ENCODE results near the gene COX10. TPM values are rescaled to one million over a fixed set of nuclear protein-coding genes. Genes with fewer than 3 reads are reported as not detected.
"Not testable (repeated sequence)": the region's sequence is repeated elsewhere in the genome, so short reads cannot be mapped to it uniquely, and the experiment has no call there.

Gene COX10
- total RNA-seq, 1 donor from 2014 or later, result 16.8 TPM

DNA sequence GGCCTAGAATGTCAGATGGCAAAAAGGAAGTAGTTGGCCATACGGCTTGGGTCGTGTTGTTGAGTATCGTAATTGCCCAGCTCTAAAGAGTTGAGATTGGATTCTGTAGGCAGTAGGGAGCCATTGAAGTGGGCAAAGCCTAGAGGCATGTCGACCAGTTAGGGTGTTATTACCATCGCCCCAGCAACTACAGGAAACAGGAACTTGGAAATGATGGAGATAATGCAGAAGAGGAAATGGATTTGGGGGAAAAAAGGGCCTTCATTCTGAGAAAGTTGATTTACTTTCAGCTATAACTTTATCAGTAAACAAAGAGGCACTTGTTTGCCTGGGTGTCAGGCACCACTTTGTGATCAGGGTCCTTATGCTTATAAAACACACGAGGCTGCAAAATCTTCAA is 52.6 kb downstream of the COX10 start:
- DNase-seq (ENCODE audit: low spot score), result no peak

DNA sequence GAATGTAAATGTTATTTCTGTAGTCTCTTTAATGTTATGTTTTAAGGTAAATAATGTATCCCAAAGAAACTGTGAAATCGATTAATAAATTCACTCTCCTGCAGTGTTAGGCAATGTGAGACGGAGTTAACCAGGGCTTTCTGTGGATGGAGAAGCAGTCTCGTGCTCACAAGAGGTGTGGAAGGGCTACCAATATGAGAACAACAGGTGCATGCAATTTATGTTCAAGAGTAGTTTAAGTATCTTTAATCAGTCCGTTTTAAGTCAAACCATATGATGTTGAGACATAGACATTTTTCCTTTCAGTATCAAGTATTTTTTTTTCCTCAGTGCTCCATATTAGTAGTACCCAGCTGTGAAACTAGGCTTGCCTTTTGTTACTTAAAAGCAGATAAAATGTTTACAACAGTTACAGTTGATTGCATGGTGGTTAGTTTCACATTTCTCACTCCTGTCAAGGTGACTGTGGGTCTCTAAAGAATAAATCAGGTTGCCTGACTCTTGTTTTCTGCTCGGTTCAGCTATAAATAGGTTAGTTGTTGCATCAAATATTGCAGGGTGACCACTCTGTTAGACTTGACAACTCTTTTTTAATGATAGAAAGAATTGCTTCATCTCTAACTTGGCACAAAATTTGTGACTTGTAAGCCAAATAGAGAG is 54.4 kb downstream of the COX10 start:
- DNase-seq (ENCODE audit: low spot score), result no peak

DNA sequence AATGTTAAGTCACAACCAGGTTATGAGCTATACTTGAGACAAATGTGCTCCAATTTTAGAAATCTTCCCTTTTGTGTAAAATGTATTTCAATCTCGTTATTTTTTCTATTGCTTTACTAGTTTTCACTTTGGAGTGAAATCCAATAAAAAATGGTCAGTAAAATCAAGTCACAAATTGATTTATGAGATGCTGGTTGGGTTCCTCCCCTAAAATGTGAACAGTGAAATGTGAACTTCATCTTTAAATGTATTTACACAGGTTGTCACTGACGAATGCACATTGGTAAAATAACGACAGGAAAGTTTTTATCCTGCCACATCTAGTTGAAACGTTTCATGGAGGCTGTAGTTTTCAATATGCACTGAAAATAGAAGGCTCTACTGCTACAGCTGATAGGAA is 55.5 kb downstream of the COX10 start:
- no peak for DNase-seq (ENCODE audit: low spot score)

- no peak for DNase-seq (ENCODE audit: low spot score)
Observed at GRCh38 chr17:14125518-14126137, 56.3 kb downstream of the COX10 start.

- DNase-seq (ENCODE audit: low spot score), result no peak
Observed at GRCh38 chr17:14133104-14133503, 63.8 kb downstream of the COX10 start.

- DNase-seq (ENCODE audit: low spot score), result no peak
Observed at GRCh38 chr17:14134456-14134855, 65.2 kb downstream of the COX10 start.

DNA sequence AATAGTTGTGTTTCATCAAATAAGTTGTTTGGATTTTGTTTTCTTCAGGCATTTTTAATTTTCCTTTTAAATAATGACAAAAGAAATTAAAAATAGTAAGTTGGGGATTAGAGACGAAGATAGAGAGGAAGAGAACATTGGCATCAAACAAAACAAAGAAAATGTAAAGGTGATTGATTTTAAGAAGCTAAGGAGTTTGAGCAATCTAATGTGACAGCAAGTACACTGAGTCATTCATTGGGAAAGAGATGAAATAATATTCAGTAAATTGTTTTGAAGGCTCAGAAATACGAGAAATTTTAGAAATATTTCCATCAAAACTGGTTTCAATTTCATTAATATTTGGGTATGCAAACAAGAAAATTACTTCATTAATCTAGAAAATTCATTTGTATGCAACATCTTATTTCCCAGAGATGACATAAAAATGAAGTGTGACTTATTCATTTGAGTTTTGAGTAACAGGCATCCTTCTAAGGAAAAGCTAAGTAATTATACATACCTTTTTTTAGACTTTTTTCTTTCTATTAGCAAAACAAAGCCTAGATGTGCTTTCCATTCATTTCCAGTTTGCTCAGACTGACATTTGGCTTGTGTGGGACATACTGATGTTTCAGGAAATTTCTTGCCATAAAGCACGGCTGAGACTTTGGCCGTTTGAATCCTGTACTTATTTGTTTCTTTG is 66.7 kb downstream of the COX10 start:
- no peak for DNase-seq (ENCODE audit: low spot score)

- DNase-seq (ENCODE audit: low spot score), result no peak
Observed at GRCh38 chr17:14138649-14139048, 69.3 kb downstream of the COX10 start.

- DNase-seq (ENCODE audit: low spot score), result peak; percentile 16
Observed at GRCh38 chr17:14143688-14144087, 74.4 kb downstream of the COX10 start.

- no peak for DNase-seq (ENCODE audit: low spot score)
Observed at GRCh38 chr17:14144508-14144907, 75.2 kb downstream of the COX10 start.

DNA sequence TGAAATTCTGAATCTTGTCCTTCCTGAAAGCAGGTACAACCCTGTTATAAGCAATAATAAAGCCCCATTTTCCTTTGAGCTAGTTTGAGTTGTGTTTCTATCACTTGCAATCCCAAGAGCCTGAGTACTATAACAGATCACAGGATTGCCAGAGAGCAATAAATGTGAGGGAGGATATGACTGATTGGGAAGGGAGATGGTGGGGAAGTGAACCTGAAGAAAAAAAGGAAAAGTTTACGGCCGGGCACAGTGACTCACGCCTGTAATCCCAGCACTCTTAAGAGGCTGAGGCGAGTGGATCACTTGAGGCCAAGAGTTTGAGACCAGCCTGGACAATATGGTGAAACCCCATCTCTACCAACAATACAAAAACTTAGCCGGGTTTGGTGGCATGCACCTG is 80.4 kb downstream of the COX10 start:
- no peak for DNase-seq (ENCODE audit: low spot score)

DNA sequence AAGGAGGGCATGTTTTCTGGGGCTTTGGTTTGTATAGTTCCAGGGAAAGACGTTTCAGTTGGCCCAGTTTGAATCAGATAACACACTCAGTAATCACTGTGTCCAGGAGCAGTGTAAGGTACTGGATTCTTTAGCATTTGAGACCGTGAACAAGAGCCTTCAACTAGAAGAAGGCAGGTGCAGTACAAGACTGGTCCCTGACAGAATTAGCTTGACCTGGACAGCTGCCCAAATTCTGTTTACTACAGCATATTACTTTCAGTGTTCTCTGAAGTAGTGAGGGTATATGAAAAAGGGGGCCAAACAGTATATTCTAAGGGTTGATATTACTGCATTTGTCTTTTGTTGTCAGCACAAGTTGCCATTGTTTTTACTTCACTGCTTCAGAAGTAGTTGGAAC is 81.3 kb downstream of the COX10 start:
- no peak for DNase-seq (ENCODE audit: low spot score)

- no peak for DNase-seq (ENCODE audit: low spot score)
Observed at GRCh38 chr17:14152721-14153120, 83.4 kb downstream of the COX10 start.

GRCh38 chr17:14153374-14153773 is 84.1 kb downstream of the COX10 start:
- no peak for DNase-seq (ENCODE audit: low spot score)

DNA sequence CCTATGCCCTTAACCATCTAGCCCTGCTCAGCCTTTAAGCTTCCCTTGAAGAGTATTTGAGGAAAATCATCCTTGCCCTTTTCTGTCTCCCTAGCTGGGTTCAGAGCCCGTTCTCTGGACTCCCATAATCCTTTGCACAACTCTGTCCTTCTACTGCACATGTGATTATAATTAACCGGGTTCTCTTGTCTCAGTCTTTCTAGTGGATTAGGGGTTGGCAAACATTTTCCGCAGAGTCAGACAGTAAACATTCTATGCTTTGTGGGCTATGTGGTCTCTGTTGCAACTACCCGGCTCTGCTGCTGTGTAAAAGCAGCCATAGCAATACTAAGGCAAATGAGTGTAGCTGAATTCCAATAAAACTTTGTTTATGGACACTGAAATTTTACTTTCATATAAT is 87.4 kb downstream of the COX10 start:
- no peak for DNase-seq (ENCODE audit: low spot score)

DNA sequence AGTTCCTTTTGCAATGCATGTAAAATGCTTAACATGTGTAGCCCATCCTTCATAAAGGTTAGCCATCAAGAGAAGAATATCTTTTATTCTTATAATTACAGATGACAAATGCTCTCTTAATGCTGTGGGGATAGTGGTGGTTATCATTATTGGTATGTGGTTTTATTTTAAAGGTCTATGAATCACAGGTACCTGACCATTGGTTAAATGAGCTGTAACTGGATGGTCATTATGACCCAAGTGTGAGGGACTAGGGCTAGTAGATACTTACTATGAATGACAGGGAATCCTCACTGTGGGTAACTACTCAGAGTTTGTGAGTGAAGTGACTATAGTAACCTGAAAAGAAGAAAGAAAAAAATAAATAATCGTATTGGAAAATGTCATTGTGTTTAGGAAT is 88.5 kb downstream of the COX10 start:
- no peak for DNase-seq (ENCODE audit: low spot score)

DNA sequence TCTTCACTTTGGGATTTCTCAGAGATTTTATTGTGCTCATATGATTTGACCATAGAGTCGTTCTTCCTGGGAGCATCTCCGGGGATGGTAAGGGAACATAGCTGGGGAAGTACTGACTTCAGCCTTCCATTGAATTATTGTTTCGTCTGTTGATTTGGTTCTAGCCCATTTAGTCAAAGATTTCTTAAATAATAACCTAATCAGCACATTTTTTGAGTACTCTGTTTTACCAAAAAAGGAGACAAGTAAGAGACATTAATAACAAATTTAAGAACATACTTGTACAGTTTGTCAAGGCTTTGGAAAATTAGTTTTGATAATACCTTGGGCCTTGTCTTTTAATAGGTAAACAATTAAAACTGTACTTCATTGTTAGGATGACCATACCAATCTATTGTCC is 89.4 kb downstream of the COX10 start:
- DNase-seq (ENCODE audit: low spot score), result no peak

DNA sequence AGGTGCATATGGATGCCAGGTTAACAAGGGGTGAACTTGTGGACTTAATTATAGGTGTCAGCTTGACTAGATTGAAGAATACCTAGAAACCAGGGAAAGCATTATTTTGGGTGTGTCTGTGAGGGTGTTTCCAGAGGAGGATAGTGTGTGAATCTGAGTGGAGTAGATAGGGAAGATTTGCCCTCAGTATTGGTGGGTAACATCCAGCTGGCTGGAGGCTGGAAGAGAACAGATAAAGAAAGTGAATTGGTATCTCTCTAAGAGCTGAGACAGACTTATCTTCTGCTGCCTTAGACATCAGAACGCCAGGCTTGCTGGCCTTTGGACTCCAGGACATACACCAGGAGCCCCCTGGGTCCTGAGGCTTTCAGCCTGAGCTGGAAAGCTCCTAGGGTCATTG is 92.1 kb downstream of the COX10 start:
- no peak for DNase-seq (ENCODE audit: low spot score)

DNA sequence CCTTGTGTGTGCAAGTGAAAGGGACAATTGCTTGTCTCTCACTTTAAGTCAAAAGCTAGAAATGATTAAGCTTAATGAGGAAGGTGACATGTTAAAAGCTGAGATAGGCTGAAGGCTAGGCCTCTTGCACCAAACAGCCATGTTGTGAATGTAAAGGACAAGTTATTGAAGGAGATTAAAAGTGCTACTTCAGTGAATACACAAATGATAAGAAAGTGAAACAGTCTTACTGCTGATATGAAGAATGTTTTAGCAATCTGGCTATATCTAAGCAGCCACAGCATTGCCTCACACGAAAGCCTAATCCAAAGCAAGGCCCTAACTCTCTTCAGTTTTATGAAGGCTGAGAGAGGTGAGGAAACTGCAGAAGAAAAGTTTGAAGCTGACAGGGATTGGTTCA is 96.3 kb downstream of the COX10 start:
- no peak for DNase-seq (ENCODE audit: low spot score)

DNA sequence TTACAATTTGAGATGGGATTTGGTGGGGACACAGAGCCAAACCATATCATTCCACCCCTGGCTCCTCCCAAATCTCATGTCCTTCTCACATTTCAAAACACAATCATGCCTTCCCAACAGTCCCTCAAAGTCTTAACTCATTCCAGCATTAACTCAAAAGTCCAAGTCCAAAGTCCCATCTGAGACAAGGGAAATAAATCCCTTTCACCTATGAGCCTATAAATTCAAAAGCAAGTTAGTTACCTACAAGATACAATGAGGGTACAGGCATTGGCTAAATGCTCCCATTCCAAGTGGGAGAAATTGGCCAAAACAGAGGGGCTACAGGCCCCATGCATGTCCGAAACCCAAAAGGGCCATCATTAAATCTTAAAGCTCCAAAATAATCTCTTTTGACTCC is 98.5 kb downstream of the COX10 start:
- not testable (repeated sequence) for DNase-seq (ENCODE audit: low spot score)

DNA sequence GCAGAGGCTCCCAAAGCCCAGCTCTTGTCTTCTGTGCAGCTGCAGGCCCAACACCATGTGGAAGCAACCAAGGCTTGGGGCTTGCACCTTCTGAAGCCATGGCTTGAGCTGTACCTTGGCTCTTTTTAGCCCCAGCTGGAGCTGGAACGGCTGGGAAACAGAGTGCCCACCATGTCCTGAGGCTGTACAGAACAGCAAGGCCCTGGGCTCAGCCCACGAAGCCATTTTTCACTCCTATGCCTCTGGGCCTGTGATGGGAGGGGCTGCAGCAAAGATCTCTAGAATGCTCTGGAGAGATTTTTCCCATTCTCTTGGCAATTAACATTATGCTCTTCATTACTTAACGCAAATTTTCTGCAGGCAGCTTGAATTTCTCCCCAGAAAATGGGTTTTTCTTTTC is 99.3 kb downstream of the COX10 start:
- DNase-seq (ENCODE audit: low spot score), result no peak

DNA sequence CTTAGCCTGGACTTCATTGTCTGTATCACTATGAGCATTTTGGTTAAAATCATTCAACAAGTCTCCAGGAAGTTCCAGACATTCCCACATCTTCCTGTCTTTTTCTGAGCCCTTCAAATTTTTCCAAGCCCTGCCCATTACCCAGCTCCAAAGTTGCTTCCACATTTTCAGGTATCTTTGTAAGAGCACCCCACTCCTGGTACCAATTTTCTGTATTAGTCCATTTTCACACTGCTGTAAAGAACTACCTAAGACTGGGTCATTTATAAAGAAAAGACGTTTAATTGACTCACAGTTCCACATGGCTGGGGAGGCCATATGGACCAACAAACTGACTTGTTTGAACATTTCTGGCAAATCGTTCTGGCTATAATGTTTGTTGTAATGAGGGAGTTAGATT is 100.0 kb downstream of the COX10 start:
- DNase-seq (ENCODE audit: low spot score), result no peak

- no peak for DNase-seq (ENCODE audit: low spot score)
Observed at GRCh38 chr17:14169901-14170300, 100.6 kb downstream of the COX10 start.
